ENCODE measurements around the gene RNF182.
"Not testable (repeated sequence)": the region's sequence is repeated elsewhere in the genome, so short reads cannot be mapped to it uniquely, and the experiment has no call there.

RNF182 gene

DNA sequence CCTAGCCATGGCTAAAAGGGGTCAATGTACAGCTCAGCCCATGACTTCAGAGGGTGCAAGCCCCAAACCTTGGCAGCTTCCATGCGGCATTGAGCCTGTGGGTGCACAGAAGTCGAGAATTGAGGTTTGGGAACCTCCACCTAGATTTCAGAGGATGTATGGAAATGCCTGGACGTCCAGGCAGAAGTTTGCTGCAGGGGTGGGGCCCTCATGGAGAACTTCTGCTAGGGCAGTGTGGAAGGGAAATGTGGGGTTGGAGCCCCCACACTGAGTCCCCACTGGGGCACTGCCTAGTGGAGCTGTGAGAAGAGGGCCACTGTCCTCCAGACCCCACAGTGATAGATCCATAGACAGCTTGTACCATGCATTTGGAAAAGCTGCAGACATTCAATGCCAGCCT is 47.9 kb downstream of the RNF182 start:
- not testable (repeated sequence) for DNase-seq

DNA sequence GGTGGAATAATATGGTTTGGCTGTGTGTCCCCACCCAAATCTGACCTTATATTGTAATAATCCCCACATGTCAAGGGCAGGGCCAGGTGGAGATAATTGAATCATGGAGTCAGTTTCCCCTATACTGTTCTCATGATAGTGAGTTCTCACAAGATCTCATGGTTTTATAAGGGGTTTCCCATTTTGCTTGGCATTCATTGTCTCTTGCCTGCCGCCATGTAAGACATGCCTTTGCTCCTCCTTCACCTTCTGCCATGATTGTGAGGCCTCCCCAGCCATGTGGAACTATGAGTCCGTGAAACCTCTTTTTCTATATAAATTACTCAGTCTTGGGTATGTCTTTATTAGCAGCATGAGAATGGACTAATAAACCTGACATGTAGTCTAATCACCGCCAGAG is 48.7 kb downstream of the RNF182 start:
- not testable (repeated sequence) for DNase-seq

DNA sequence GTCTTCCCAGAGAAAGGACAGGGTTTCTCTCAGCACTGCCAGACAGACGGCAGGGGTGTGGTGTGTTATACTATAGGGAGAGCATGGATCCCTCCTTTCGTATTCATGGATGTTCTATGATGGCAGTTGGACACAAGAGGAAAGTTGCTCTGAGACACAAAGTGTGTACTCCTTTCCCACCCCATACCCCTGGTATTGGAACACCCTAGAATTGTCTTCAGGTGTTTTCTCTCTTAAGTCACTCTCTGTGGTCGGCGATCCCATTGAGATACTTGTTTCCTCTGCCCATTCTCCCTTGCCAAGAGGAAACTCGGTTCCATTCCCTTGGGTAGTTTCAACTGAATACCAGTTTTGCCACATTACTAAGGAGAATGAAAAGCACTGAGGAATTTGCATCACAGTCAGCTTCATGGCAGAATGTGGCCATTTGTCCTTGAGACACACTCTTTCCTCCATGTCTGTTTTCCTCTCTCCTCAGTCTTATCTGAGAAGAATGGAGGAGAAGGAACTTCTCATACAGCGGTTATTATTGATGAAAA is 53.4 kb downstream of the RNF182 start:
- no peak for DNase-seq

DNA sequence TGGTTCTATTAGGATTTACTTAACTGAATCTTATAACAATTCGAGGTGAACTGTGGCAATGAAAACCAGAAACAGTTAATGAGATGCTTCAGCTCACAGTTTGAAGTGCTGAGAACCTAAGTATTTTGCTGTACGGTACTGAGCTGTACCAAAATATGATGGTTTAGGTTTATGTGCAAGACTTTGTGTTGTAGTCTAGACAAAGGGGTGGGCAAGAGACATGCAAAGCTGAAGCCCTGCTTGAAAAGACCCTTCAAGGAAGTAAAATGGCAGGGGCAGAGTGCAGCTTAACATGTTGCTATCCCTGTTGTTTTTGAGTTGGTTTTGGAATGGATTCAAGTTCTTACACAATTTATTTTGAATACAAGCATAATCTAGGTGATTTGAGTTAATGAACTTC is 54.0 kb downstream of the RNF182 start:
- no peak for DNase-seq

DNA sequence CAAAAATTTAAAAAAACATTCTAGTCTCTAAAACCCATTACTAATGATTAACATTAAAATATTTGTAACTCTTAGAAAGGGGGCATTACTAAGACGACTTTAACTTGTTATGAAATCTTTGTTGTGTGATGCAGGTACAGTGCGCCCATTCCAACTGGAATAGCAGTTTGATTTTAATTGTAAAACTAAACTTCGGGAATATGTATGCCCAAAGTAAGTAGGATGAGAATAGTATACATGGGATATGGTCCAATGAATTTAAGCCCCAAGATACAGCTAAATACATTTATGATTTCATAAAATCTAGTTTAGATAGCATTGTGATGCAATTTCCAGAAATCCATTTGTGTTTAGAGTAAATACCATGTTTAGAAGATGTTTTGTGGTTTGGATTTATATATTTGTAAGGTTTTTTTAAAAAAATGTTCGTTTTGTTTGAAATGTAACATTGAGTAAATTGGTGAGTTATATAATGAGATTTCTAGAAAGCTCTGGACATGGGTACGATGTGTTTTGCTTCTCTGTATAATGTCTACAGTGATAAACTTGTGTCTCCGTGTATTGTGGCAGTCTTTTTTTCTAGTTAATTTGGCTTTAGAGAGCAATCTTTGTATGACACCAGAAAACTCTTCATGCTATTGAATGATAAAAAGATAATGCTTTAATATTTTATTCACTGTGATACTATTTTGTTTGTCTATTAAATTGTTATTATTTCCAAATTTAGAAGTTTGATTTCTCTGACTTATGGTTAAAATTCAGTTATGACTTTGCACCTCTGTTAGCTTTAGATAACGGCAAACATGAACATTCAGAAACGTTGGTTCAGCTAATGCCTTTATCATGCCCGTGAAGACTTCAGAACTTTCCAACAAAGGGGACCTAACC is 54.8 kb downstream of the RNF182 start:
- no peak for DNase-seq

DNA sequence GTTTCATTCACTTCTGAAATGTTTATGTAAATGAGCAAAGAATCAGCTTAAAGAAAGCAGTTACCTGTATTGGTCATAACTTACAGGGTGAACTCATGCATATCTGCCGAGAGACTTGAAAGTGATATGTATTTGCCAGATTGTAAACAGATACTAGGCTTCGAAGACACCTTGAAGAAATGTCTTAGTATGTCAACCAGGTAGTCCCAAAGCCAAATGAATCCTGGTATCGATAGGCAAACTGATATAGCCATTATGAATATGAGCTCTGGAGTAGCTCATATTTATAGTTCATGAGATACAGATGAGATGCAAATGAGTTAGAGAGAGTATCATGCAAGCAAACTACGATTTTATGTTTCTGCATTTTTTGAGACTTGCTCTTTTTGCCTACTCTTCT is 55.8 kb downstream of the RNF182 start:
- DNase-seq: no peak

DNA sequence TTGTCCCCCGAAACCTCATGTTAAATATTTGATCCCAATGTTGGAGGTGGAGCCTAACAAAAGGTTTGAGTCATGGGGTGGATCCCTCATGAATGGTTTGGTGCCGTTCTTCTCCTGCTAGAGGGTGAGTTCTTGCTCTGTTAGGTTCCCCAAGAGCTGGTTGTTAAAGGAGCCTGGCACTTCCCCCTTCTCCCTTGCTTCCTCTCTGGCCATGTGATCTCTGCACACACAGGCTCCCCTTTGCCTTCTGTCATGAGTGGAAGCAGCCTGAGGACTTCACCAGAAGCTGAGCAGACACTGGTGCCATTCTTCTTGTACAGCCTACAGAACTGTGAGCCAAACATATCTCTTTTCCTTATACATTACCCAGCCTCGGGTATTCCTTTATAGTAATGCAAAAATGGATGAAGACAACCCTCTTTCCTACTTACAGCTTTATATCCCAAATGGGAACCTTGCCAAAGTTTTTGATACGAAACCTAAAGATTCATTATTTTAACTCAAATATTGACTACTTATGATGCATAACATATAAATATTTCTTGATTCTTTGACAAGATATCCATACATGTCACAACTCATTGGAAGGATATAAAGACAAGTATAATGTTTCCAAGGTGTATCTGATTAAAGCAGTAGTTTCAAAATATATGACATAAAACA is 61.0 kb downstream of the RNF182 start:
- no peak for DNase-seq

DNA sequence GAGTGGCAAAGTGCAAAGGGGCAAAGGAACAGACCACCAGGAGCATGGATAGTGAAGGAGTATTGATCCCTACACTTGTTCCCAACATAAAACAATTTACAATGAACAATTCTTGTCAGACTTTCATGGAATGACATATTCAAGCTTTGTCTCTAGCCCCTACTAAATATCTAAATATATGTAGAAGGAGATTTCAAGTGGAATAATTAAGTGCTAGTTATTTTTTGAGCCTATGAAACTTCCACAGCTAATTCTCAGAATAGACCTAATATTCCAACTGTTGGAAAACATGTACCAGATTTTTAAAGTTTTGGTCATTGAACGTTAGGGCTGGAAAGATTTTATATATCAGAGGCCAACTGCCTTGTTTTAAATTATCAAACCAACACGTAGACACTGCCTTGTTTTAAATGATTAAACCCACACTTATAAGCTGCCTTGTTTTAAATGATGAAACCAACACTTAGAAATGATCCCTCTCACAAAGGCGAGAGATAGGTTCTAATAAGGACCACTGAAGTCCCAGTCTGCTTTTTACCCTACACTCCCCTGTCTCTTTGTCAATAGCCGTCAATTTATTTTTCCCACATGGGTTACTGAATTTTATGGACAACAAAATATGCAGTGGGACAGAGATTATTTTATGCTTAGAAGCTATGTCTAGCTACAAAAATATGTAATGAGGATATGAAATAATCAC is 62.1 kb downstream of the RNF182 start:
- no peak for DNase-seq

DNA sequence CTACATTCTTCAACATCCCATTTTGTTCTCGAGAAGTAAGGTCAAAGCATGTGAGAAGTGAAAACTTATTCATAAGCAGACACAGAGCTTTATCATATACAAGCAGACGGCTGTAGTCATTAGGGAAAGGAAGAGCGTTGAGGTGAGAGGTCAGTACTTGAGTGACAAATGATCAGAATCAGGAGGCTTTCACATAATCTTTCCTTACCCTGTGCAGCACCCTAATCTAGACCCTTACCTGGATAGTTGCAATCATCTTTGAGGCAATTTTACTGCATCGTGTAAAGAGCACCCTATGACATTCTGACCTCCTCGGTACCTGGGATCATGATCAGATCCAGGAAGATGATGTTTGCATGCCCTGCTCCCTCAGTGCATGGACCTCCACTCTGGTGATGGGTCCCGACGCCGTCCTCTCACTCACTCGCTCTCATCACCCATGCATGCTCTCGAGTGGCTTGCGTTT is 62.7 kb downstream of the RNF182 start:
- DNase-seq: no peak

DNA sequence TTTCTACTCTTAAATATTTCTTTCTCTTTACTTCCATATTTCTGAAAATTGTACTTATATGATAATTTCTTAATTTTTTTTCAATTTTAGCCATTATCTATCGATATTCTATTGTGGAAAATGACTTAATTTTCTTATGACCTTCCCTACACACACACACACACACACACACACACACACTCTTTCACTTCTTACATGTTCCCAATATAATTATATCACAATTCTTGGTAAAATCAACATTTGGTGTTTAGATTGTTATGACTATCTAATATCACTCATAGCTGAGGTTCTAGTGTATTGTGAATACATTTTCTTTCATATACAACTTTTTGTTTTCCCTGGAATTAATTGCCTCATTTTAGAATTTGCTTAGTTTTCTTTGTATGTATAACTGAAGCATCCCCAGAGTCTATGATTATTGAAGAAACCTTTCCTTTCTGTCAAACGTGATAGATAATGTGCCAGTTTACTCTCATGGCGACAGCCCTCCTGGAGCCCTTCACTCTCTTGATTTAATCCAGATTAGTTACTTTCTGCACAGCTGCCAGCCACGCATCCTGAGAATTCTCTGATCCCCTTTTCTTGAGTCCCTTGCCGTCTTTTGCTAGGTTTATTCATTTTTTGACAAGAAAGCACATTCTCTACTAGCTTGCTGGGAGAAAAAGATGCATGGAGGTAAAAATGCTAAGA is 63.4 kb downstream of the RNF182 start:
- no peak for DNase-seq

DNA sequence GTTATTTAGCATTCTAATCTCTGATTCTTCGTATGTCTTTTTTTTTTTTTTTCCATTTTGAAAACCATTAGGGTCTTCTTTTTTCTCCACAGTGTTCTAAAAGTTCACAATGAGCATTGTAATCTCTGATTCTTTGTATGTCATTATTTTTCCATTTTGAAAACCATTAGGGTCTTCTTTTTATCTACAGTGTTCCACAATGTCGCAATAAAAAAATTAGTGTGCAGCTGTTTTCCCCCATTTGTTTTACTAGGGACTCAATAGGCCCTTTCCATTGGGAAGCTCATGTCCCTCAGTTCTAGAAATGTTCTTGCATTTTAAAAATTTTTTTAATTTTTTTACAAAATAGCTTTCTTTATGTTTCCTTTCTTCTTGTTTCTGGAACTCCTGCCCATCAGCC is 64.2 kb downstream of the RNF182 start:
- DNase-seq: no peak

DNA sequence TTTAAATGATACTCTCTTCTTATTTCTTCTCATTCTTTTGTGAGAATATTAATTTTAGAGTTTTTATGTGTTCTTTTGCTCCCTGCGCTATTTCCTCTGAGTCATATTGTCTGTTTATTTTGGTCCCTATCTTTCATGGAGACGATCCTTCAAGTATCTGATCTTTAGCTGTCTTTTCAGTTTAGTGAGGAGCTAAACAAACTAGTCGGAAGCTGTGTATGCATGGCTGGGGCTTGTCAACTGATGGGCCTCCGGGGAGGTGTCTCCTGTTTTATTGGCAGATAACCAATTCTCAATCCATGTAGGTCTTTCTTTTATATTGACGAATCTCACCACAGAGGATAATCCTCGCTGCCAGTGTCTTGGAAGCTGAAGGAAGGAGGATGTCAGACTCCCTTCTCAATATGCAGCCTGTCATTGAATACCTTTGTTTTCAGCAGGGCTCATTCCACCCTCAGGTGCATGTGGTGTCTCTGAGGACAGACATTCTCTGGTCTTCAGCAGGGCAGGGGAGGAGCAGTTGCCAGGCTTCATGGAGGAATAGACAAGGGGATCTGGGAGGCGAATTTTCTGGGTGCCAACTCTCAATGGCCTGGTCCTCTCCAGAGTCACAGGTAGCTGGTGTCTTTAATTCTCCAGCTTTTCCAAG is 64.9 kb downstream of the RNF182 start:
- no peak for DNase-seq

DNA sequence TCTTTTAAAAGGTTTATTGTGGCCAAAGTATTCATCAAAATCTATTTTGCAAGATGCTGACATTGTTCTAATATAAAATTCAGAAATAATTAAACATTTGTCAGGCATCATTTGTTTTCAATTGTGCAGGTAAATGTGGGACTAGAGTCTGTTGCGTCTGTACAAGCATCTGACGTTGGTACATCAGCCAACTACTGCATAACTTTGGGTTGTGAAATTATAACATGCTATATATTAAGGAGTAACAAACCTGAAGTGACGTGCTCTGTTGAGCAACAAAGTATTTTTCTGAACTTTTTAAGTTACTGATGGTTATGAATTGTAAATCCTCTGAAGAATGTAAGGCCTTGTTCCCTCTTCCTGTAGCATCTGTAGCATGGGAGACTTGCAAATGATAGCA is 66.0 kb downstream of the RNF182 start:
- DNase-seq: no peak

DNA sequence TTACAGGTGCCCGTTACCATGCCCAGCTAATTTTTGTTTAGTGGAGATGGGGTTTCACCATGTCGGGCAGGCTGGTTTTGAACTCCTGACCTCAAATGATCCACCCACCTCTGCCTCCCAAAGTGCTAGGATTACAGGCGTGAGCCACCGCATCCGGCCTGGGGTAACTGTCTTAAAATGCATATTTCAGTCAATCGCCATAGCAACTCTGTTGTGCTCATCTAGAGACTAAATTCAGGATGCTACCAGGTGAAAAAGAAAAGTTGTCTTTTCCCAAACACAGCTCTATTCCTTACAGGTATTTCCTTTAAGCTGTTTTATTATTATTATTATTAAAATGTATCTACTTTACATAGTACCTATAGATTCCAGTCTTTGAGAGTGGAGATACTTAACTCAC is 66.6 kb downstream of the RNF182 start:
- no peak for DNase-seq

DNA sequence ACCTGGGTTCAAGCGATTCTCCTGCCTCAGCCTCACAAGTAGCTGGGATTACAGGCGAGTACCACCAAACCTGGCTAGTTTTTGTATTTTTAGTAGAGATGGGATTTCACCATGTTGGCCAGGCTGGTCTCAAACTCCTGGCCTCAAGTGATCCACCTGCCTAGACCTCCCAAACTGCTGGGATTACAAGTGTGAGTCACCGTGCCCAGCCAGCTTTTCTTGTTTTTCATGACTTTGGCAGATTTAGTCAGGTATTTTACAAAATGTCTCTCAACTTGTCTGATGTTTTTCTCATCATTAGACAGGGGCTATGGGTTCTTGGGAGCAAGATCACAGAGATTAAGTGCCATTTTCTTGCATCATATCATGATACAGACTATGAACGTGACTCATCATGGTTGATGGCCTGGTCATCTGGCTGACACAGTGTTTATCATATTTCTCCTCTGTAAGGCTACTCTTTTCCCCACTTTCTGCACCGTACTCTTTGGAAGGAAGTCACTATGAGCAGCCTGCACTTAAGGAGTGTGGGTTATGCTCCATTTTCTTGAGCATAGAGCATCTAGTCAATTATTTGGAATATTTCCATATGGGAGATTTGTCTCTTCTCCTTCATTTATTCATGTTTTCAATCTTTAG is 67.8 kb downstream of the RNF182 start:
- no peak for DNase-seq

DNA sequence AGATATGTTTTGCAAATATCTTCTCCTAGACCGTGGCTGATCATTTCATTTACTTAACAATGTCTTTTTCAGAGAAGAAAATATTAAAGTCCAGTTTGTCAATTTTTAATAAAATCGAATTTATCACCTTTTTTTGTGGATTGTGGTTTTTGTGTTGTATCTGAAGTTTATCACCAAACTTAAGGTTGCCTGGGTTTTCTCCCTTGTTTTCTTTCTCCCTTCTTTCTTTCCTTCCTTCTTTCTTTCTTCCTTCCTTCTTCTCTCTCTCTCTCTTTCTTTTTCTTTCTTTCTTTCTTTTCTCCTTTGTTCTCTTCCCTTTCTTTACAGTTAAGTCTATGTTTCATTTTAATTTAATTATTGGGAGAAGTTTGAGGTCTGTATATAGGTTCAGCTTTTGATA is 68.7 kb downstream of the RNF182 start:
- DNase-seq: no peak

DNA sequence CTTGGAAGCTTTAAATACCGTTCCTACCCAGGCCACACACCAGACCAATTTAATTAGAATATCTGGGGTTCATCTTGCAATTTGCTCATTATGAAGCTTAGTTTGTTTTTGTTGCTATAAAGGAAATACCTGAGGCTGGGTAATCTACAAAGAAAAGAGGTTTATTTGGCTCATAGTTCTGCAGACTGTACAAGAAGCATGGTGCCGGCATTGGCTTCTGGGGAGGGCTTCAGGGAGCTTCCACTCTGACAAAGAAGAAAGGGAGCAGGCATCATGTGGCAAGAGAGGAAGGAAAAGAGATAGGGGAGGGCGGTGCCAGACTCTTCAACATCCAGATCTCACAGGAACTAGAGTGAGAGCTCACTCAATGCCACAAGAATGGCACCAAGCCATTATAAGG is 73.6 kb downstream of the RNF182 start:
- DNase-seq: peak; percentile 67

DNA sequence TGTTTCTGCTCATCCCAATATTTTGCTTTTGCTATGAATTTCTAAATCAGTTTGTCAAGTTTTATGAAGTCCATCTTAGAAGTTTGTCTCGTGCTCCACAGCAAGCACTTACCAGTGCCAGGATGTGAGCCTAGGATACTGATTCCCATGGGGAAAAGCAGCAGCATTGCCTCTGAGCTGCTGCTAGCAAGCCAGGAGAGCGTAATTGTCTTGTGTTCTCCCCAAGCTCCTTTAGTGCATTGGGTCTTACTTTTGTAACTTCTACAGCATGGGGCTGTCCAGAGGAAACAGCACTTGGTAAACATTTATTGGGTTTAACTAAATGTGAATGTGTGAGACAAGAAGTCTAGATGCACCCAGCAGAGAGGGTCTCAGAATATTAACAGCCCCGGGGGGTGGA is 76.1 kb downstream of the RNF182 start:
- DNase-seq: no peak

DNA sequence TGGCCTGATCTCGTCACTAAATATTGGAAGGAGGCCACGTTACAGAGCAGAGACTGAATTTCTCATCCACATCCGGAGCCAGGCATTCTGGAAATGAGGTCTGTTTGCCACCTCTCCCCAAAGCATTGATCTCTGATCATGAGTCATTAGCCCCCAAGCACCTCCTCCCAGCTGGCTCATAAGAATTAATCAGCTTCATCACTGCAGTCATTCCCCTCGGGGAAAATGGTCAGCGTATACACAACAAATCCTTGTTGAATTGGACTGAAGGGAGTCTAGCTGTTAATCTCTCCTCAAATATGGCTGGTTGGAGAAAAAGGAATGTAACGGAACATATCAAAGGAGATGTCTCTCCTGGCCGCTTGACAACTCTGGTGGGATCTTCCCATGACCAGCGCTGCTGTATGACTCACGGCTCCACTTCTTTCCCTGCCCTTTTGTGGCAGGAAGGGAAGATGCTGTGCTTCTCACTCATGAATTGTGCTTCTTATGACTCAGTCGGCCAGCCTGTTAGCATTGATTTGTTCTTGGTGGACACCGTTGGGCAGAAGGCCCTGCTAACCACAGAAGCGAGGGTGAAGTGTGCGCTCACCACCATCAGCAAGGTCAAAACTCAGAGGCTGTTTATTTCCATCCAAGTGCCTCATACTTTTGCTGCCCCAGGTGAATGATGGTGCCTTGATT is 76.7 kb downstream of the RNF182 start:
- no peak for DNase-seq

DNA sequence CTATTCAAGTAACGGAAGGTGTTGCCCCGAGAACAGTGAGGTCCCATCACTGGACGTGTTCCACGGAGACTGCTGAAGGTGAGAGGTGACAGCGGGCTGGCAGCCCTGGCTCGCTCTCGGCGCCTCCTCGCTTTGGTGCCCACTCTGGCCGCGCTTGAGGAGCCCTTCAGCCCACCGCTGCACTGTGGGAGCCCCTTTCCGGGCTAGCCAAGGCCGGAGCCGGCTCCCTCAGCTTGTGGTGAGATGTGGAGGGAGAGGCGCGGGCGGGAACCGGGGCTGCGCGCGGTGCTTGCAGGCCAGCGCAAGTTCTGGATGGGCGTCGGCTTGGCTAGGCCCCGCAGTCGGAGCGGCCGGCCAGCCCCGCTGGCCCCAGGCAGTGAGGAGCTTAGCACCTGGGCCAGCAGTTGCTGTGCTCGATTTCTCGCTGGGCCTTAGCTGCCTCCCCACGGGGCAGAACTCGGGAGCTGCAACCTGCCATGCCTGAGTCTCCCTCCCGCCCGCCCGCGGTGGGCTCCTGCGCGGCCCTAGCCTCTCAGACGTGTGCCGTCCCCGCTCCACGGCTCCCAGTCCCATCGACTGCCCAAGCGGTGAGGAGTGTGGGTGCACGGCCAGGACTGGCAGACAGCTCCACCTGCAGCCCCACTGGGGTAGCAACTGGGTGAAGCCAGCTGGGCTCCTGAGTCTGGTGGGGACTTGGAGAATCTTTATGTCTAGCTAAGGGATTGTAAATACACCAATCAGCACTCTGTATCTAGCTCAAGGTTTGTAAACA is 77.6 kb downstream of the RNF182 start:
- DNase-seq: no peak
